Epithelial cell of proximal tubule (primary cell): ENCODE results near the gene GDPD5. TPM values are rescaled to one million over a fixed set of nuclear protein-coding genes. Genes with fewer than 3 reads are reported as not detected.

ENCODE experiments used
- DNase-seq: peaks from one replicate; pipeline ENCODE4 v3.0.0-alpha.2; 2011; ENCODE audit warnings: low read depth
- H3K4me3 ChIP-seq: 2 replicates; pipeline ENCODE4 v1.5.1; 2011; ENCODE audit warnings: low read depth, mild to moderate bottlenecking, low read length
- total RNA-seq: library from RNA; depleted of rRNA; stranded (reverse); fragments of >200 nt; gene quantifications from 2 replicates; pipeline ENCODE4 v1.2.3, GENCODE V29; 2015
- TF ChIP-seq, protein P1 (sequence below): conservative IDR thresholded peaks from 2 replicates; pipeline ENCODE4 v1.5.1; 2012; ENCODE audit warnings: low read depth, mild to moderate bottlenecking, low read length

Gene GDPD5
- total RNA-seq, 1 donor from 2014 or later = 17.4 TPM

DNA sequence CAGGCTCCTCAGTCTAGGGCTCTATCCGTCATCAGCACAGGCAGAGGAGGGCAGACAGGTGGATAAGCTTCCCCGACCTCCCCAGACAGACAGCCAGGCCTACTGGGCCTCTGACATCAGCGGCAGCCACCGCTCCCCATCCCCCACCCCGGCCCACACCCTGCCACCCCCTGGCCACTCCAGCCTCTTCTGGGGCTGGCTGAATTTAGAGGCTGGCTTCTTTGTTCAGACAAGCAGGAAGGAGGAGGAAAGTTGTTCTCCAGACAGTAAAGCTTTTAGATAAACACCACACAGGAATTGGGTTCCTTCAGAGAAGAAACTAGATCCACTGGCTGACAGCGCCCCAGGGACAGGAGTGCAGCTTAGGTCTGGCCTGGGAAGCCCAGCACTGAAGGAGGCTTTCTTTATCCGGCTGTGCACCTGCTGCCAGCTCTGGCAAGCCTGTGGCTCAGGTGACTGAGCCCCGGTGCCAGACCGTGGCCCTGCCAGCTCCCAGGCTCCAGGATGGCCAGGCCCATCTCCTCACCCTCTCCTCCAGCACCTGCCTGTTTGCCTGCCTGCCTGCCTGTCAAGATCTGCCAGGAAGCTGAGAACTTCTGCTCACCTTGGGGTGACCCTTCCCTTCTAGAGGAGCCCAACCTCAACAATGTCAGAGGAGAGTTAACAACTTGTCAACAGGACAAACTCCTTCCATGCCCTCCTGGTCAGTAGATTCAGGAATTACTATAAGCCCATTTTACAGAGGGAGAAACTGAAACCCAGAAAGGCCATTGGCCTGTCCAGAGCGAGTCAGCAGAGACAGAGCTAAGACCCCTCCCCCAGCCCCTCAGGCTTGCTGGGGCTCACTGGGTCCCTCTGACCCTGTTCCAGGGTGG, 48.8 kb downstream of the GDPD5 start:
- H3K4me3 ChIP-seq = no peak overlapping the region
- DNase-seq = no peak
- TF ChIP-seq, protein P1, sequence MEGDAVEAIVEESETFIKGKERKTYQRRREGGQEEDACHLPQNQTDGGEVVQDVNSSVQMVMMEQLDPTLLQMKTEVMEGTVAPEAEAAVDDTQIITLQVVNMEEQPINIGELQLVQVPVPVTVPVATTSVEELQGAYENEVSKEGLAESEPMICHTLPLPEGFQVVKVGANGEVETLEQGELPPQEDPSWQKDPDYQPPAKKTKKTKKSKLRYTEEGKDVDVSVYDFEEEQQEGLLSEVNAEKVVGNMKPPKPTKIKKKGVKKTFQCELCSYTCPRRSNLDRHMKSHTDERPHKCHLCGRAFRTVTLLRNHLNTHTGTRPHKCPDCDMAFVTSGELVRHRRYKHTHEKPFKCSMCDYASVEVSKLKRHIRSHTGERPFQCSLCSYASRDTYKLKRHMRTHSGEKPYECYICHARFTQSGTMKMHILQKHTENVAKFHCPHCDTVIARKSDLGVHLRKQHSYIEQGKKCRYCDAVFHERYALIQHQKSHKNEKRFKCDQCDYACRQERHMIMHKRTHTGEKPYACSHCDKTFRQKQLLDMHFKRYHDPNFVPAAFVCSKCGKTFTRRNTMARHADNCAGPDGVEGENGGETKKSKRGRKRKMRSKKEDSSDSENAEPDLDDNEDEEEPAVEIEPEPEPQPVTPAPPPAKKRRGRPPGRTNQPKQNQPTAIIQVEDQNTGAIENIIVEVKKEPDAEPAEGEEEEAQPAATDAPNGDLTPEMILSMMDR = no peak

DNA sequence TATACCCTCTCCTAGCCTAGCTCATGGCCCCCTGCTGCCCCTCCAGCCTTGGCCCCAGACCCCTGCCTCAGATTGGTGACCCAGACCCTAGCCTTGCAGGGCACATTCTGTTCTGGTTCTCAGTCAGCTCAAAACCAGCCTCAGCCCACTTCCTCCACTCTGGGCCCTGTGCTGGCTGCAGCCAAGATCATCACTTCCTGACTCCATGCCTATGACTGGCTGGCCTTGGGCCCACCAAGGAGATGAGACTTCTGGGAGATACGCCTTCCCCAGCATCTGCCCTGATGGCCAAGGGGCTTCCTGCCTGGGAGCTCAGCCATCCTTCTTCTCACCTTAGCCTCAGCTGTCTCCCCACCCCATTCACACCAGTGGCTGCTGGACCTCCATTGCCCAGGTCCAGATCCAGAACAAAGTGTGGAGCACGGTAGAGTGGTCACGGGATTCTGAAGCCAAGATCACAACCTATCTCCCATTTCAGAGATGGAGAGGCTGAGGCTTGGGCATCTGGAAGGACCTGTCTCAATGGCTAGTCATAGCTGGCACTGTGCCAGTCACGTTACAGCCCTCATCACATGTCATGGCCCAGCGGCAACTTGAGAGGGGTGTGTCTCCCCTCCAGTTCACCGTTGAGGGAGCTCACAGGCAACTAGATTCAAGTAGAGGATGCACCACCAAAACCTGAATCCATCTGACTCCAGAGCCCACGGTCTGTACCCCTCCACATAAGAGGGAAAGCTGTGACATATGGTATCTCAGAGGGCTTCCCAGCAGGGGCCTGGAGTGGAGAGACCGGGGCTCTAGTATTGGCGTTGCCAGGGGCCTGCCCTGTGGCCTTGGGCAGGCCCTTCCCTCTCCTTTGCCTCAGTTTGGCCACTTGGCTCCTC, 49.7 kb downstream of the GDPD5 start:
- no peak overlapping the region for H3K4me3 ChIP-seq
- TF ChIP-seq, protein P1 = no peak
- DNase-seq = no peak

GRCh38 chr11:75474878-75475766, 50.6 kb downstream of the GDPD5 start:
- TF ChIP-seq, protein P1 = no peak
- H3K4me3 ChIP-seq = no peak overlapping the region
- no peak for DNase-seq

DNA sequence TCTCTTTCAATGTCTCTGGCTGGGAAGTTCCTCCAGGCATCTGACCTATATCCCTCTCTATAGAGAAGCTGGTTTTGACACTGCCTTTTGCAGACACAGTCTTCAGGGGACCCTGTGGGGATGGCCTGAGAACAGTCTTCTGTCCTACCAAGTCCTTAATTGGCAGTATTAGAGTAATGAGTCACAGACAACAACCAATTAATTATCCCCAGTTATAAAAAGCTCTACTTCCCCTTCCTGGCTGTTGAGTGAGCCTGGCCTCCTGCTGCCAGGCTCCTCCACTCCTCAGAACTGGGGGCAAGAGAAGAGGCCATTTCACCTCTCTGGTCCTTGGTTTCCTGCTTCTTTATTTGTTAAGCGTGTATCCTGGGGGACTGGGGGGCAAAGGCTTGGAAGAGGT, 51.5 kb downstream of the GDPD5 start:
- no peak overlapping the region for H3K4me3 ChIP-seq
- no peak for DNase-seq
- TF ChIP-seq, protein P1 = no peak

- no peak for DNase-seq
- H3K4me3 ChIP-seq = no peak overlapping the region
- TF ChIP-seq, protein P1 = no peak
Observed at GRCh38 chr11:75473684-75474083, 52.1 kb downstream of the GDPD5 start.

DNA sequence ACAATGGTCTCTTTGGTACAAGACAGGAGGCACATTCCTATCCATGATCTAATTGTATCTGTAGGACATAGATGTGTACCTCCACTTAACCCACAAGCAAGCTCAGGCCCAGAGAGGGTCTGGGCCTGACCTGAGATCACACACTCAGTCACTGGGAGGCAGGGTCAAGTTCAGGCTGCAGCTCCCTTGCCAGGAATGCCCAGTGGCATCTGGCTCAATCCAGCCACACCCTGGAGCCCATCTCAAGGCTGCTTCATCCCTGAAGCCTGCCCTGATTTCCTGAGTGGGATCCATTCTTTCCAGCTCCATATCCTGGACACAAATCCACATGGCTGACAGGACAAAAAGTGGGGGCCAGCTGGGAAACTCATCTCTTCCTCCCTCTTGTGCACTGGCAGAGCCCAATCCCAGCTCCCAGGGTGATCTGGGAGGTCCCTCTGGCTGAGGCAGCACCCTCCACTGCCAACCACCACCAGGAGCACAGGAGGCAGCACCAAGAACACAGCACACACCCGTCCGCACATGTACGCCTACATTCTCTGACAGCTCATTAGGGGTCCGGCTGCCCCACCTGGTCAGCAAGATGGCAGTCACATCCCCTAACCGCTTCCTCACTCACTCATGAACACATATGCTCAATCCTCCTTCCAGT, 53.5 kb downstream of the GDPD5 start:
- TF ChIP-seq, protein P1 = no peak
- no peak for DNase-seq
- no peak overlapping the region for H3K4me3 ChIP-seq
